NT2/D1 (cell line): ENCODE data around the gene ATP7A.

Source experiments
- YY1 ChIP-seq: IDR thresholded peaks from 2 replicates; pipeline ENCODE4 v1.6.1; 2011; ENCODE audit not compliant: insufficient read length, insufficient read depth
- ZNF274 ChIP-seq: IDR thresholded peaks from 2 replicates; pipeline ENCODE4 v1.6.1; 2011; ENCODE audit warnings: mild to moderate bottlenecking, low read depth, low read length

- no peak for TF ChIP-seq ZNF274
- no peak for TF ChIP-seq YY1
These were observed at the start of gene ATP7A for GRCh38 chrX:77910108-77910840.
